T47D (cell line): Measurements from ENCODE around the gene ITK.

Experiments
- DNase-seq, 2 experiments: peaks; one replicate each; pipeline versions ENCODE4 v3.0.0 to v3.0.0-alpha.2; 2011 to 2012; ENCODE audit warnings: low read depth in 1 of 2, low spot score in 1 of 2
- JUND ChIP-seq: IDR thresholded peaks from 2 replicates; pipeline ENCODE4 v1.6.1; 2012; ENCODE audit warnings: low read depth
- in situ Hi-C: cut with HindIII; loops from 2 replicates; pipeline ENCODE4 v1.10.0; 2016; ENCODE audit warnings: low sequenced_read_pairs, low pct_unique_long_range_greater_than_20kb

ITK gene

GRCh38 chr5:157180374-157181264, at the start of gene ITK:
TSS of gene ITK (plus strand) at chr5:157180840. CDS start at chr5:157180978, 138 bp downstream.
- in situ Hi-C loops = no loop called here
- no peak for TF ChIP-seq JUND
- DNase-seq = no peak

- TF ChIP-seq JUND = no peak
- in situ Hi-C loops = no loop called here
- no peak for DNase-seq
Observed at GRCh38 chr5:157130925-157131324, 49.7 kb upstream of the ITK start.

GRCh38 chr5:157132281-157132612, 48.4 kb upstream of the ITK start:
- in situ Hi-C loops = no loop called here
- no peak for TF ChIP-seq JUND
- DNase-seq = no peak

GRCh38 chr5:157137691-157138090, 42.9 kb upstream of the ITK start:
- in situ Hi-C loops = no loop called here
- no peak for DNase-seq
- TF ChIP-seq JUND = no peak

- in situ Hi-C loops = no loop called here
- DNase-seq = peak; percentile 96 to 100
- TF ChIP-seq JUND = no peak
Observed at GRCh38 chr5:157142317-157143126, 38.1 kb upstream of the ITK start, which contains the start of gene MED7. TSS of gene MED7 (minus strand) at chr5:157142865. CDS start at chr5:157139431, 3,434 bp downstream.

- no peak for TF ChIP-seq JUND
- in situ Hi-C loops = no loop called here
- peak in 1 of 2 experiments; percentile 48 for DNase-seq
Observed at GRCh38 chr5:157143127-157143971, 37.3 kb upstream of the ITK start.

GRCh38 chr5:157148734-157149615, 31.7 kb upstream of the ITK start:
- DNase-seq = peak; percentile 72 to 82
- in situ Hi-C loops = no loop called here
- no peak for TF ChIP-seq JUND

- in situ Hi-C loops = no loop called here
- no peak for TF ChIP-seq JUND
- no peak for DNase-seq
Observed at GRCh38 chr5:157150995-157151394, 29.6 kb upstream of the ITK start.

- TF ChIP-seq JUND = no peak
- in situ Hi-C loops = no loop called here
- no peak for DNase-seq
Observed at GRCh38 chr5:157155297-157155696, 25.3 kb upstream of the ITK start.

- in situ Hi-C loops = no loop called here
- no peak for DNase-seq
Observed at GRCh38 chr5:157157293-157157891, 23.2 kb upstream of the ITK start.

GRCh38 chr5:157159209-157159751, 21.4 kb upstream of the ITK start:
- no peak for TF ChIP-seq JUND
- no peak for DNase-seq
- in situ Hi-C loops = no loop called here

More at GRCh38 chr5:157157293-157157891, 23.2 kb upstream of the ITK start:
- no peak for TF ChIP-seq JUND
